ENCODE results near the gene KY.

DNA sequence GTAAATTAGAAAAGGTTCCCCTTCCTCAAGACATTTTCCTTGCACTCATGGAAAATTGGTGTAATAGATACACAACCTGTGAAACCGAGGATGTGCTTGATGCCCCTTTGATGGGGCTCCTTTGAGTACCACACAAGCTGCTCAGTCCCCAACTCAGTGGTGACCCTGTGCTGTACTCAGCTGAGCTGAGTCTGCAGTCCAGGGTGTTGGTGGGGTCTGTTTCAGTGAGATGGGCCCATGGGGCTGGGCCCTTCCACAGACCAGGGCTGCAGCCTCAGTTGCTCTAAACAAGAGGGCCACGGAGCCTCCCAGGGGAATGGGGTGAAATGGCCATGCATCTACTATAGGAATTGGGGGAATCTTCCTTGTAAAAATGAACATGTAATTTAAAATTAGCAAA is 39.3 kb downstream of the KY start:
- TF ChIP-seq, protein P1, sequence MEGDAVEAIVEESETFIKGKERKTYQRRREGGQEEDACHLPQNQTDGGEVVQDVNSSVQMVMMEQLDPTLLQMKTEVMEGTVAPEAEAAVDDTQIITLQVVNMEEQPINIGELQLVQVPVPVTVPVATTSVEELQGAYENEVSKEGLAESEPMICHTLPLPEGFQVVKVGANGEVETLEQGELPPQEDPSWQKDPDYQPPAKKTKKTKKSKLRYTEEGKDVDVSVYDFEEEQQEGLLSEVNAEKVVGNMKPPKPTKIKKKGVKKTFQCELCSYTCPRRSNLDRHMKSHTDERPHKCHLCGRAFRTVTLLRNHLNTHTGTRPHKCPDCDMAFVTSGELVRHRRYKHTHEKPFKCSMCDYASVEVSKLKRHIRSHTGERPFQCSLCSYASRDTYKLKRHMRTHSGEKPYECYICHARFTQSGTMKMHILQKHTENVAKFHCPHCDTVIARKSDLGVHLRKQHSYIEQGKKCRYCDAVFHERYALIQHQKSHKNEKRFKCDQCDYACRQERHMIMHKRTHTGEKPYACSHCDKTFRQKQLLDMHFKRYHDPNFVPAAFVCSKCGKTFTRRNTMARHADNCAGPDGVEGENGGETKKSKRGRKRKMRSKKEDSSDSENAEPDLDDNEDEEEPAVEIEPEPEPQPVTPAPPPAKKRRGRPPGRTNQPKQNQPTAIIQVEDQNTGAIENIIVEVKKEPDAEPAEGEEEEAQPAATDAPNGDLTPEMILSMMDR (IDR thresholded peaks at IDR 0.05): no peak
- no peak for TF ChIP-seq POLR2A (IDR thresholded peaks at IDR 0.05)
